ENCODE measurements around the gene ADAR. TPM values are rescaled to one million over a fixed set of nuclear protein-coding genes. Genes with fewer than 3 reads are reported as not detected.

The ADAR gene
- total and polyA plus RNA-seq, 4 experiments from 2014 or later = 64.4 to 247 (median 201) TPM

- ChIA-PET CTCF (ENCODE audit: partially characterized antibody) (no interaction called here), POLR2A (ENCODE audit: partially characterized antibody) (no interaction called here)
- no peak overlapping the region for H3K27ac ChIP-seq (ENCODE audit: low read depth, low read length)
- no peak overlapping the region for H3K4me3 ChIP-seq (ENCODE audit: low read length in 2 of 2)
- intact Hi-C loops (cut with micrococcal nuclease) = no loop called here
- Mint-ChIP-seq H3K27ac (no peak overlapping the region), H3K4me3 (no peak overlapping the region), H3K9me3 (no peaks in the 10 kb centered on the region), H3K4me1 (peaks cover 16 to 40% (median 27%) of the 10 kb centered on the region in 4 donors), H3K36me3 (peaks cover 3 to 9% of the 10 kb centered on the region in 2 donors), H3K27me3 (no peaks in the 10 kb centered on the region)
- H3K36me3 ChIP-seq (ENCODE audit: insufficient read depth, low read length) = no peaks in the 10 kb centered on the region
- peaks cover 23% of the 10 kb centered on the region for H3K4me1 ChIP-seq (ENCODE audit: insufficient read depth, low read length)
- H3K27me3 ChIP-seq (ENCODE audit: insufficient read depth, low read length) = no peaks in the 10 kb centered on the region
- DNase-seq = no peak
- H3K9me3 ChIP-seq (ENCODE audit: control insufficient read depth in 1 of 2, low read length in 2 of 2) = no peaks in the 10 kb centered on the region
Observed at GRCh38 chr1:154616659-154617345, 8.8 kb upstream of the ADAR start.

GRCh38 chr1:154615411-154615810, 7.4 kb upstream of the ADAR start:
- CTCF ChIA-PET (ENCODE audit: partially characterized antibody) = no interaction called here
- Mint-ChIP-seq H3K9me3 (no peaks in the 10 kb centered on the region), H3K4me1 (peaks cover 12 to 44% (median 29%) of the 10 kb centered on the region in 4 donors), H3K27me3 (no peaks in the 10 kb centered on the region), H3K36me3 (peaks cover 0 to 7% of the 10 kb centered on the region in 2 donors), H3K4me3 (no peak overlapping the region), H3K27ac (peak overlapping the region in 1 of 7 donors; percentile 29)
- intact Hi-C loops (cut with micrococcal nuclease) = no loop called here
- no peak overlapping the region for H3K27ac ChIP-seq (ENCODE audit: low read depth, low read length)
- peaks cover 22% of the 10 kb centered on the region for H3K4me1 ChIP-seq (ENCODE audit: insufficient read depth, low read length)
- no peak for DNase-seq
- POLR2A ChIA-PET (ENCODE audit: partially characterized antibody) = no interaction called here
- no peak overlapping the region for H3K4me3 ChIP-seq (ENCODE audit: low read length in 2 of 2)
- no peaks in the 10 kb centered on the region for H3K9me3 ChIP-seq (ENCODE audit: control insufficient read depth in 1 of 2, low read length in 2 of 2)
- H3K36me3 ChIP-seq (ENCODE audit: insufficient read depth, low read length) = no peaks in the 10 kb centered on the region
- H3K27me3 ChIP-seq (ENCODE audit: insufficient read depth, low read length) = no peaks in the 10 kb centered on the region

- Mint-ChIP-seq H3K36me3 (peaks cover 0 to 7% of the 10 kb centered on the region in 2 donors), H3K9me3 (no peaks in the 10 kb centered on the region), H3K4me3 (peak overlapping the region in 1 of 8 donors; percentile 14), H3K27ac (peak overlapping the region in 1 of 7 donors; percentile 29), H3K27me3 (no peaks in the 10 kb centered on the region), H3K4me1 (peaks cover 16 to 48% (median 33%) of the 10 kb centered on the region in 4 donors)
- no peak for DNase-seq
- Histone ChIP-seq H3K27ac (ENCODE audit: low read depth, low read length) (no peak overlapping the region), H3K36me3 (ENCODE audit: insufficient read depth, low read length) (no peaks in the 10 kb centered on the region), H3K4me3 (ENCODE audit: low read length in 2 of 2) (no peak overlapping the region), H3K4me1 (ENCODE audit: insufficient read depth, low read length) (peaks cover 25% of the 10 kb centered on the region), H3K27me3 (ENCODE audit: insufficient read depth, low read length) (no peaks in the 10 kb centered on the region), H3K9me3 (ENCODE audit: control insufficient read depth in 1 of 2, low read length in 2 of 2) (no peaks in the 10 kb centered on the region)
- POLR2A ChIA-PET (ENCODE audit: partially characterized antibody) = no interaction called here
- intact Hi-C loops (cut with micrococcal nuclease) = no loop called here
- CTCF ChIA-PET (ENCODE audit: partially characterized antibody) = interaction anchor here (0.6 kb wide), 1 partner anchor 72 kb away, joined by 3 read pairs; no protein-coding TSS in a partner anchor
Observed at GRCh38 chr1:154614901-154615300, 6.9 kb upstream of the ADAR start.

- no peaks in the 10 kb centered on the region for H3K36me3 ChIP-seq (ENCODE audit: insufficient read depth, low read length)
- ChIA-PET POLR2A (ENCODE audit: partially characterized antibody) (no interaction called here), CTCF (ENCODE audit: partially characterized antibody) (no interaction called here)
- no peaks in the 10 kb centered on the region for H3K9me3 Mint-ChIP-seq
- H3K36me3 Mint-ChIP-seq = peaks cover 0 to 9% of the 10 kb centered on the region in 2 donors
- peak overlapping the region in 2 of 7 donors; percentile 52 to 56 for H3K27ac Mint-ChIP-seq
- H3K27ac ChIP-seq (ENCODE audit: low read depth, low read length) = no peak overlapping the region
- peaks cover 25% of the 10 kb centered on the region for H3K4me1 ChIP-seq (ENCODE audit: insufficient read depth, low read length)
- H3K4me1 Mint-ChIP-seq = peaks cover 19 to 51% (median 35%) of the 10 kb centered on the region in 4 donors
- DNase-seq = no peak
- no peaks in the 10 kb centered on the region for H3K27me3 Mint-ChIP-seq
- intact Hi-C loops (cut with micrococcal nuclease) = no loop called here
- no peaks in the 10 kb centered on the region for H3K9me3 ChIP-seq (ENCODE audit: control insufficient read depth in 1 of 2, low read length in 2 of 2)
- no peak overlapping the region for H3K4me3 Mint-ChIP-seq
- no peaks in the 10 kb centered on the region for H3K27me3 ChIP-seq (ENCODE audit: insufficient read depth, low read length)
- H3K4me3 ChIP-seq (ENCODE audit: low read length in 2 of 2) = no peak overlapping the region
Observed at GRCh38 chr1:154614247-154614646, 6.3 kb upstream of the ADAR start.

GRCh38 chr1:154611150-154611862, 3.3 kb upstream of the ADAR start:
- no peak for DNase-seq
- POLR2A ChIA-PET (ENCODE audit: partially characterized antibody) = interaction anchor here (1.0 to 3.2 kb wide), 3 partner anchors 9 to 16 kb away, joined by 3 to 49 read pairs (median 4); no protein-coding TSS in a partner anchor
- peaks cover 29 to 74% (median 48%) of the 10 kb centered on the region in 4 donors for H3K4me1 Mint-ChIP-seq
- H3K27me3 ChIP-seq (ENCODE audit: insufficient read depth, low read length) = no peaks in the 10 kb centered on the region
- peak overlapping the region; percentile 30 to 93 (median 78) for H3K27ac Mint-ChIP-seq
- CTCF ChIA-PET (ENCODE audit: partially characterized antibody) = interaction anchor here (1.0 kb wide), 1 partner anchor 14 kb away, joined by 3 read pairs; no protein-coding TSS in a partner anchor
- H3K4me3 Mint-ChIP-seq = peak overlapping the region in 1 of 8 donors; percentile 2
- H3K36me3 ChIP-seq (ENCODE audit: insufficient read depth, low read length) = no peaks in the 10 kb centered on the region
- no peak overlapping the region for H3K27ac ChIP-seq (ENCODE audit: low read depth, low read length)
- no peaks in the 10 kb centered on the region for H3K9me3 ChIP-seq (ENCODE audit: control insufficient read depth in 1 of 2, low read length in 2 of 2)
- peaks cover 0 to 3% (median 0%) of the 10 kb centered on the region in 8 donors for H3K9me3 Mint-ChIP-seq
- intact Hi-C loops (cut with micrococcal nuclease) = no loop called here
- H3K36me3 Mint-ChIP-seq = peaks cover 3 to 20% of the 10 kb centered on the region in 2 donors
- no peak overlapping the region for H3K4me3 ChIP-seq (ENCODE audit: low read length in 2 of 2)
- peaks cover 33% of the 10 kb centered on the region for H3K4me1 ChIP-seq (ENCODE audit: insufficient read depth, low read length)
- H3K27me3 Mint-ChIP-seq = no peaks in the 10 kb centered on the region

GRCh38 chr1:154609398-154610380, 1.7 kb upstream of the ADAR start:
- no peaks in the 10 kb centered on the region for H3K27me3 ChIP-seq (ENCODE audit: insufficient read depth, low read length)
- Mint-ChIP-seq H3K9me3 (peaks cover 0 to 3% (median 0%) of the 10 kb centered on the region in 8 donors), H3K4me3 (peak overlapping the region; percentile 93 to 99 (median 98)), H3K36me3 (peaks cover 7 to 30% of the 10 kb centered on the region in 2 donors), H3K27ac (peak overlapping the region; percentile 93 to 100 (median 98)), H3K4me1 (peaks cover 38 to 76% (median 53%) of the 10 kb centered on the region in 4 donors), H3K27me3 (no peaks in the 10 kb centered on the region)
- CTCF ChIA-PET (ENCODE audit: partially characterized antibody) = interaction anchor here (1.0 to 2.5 kb wide), 5 partner anchors 10 to 269 kb away, joined by 3 to 8 read pairs (median 5); no protein-coding TSS in a partner anchor
- H3K4me1 ChIP-seq (ENCODE audit: insufficient read depth, low read length) = peaks cover 41% of the 10 kb centered on the region
- H3K9me3 ChIP-seq (ENCODE audit: control insufficient read depth in 1 of 2, low read length in 2 of 2) = no peaks in the 10 kb centered on the region
- H3K4me3 ChIP-seq (ENCODE audit: low read length in 2 of 2) = peak overlapping the region; percentile 34 to 94
- peak; percentile 60 to 91 (median 65) for DNase-seq
- H3K36me3 ChIP-seq (ENCODE audit: insufficient read depth, low read length) = no peaks in the 10 kb centered on the region
- peak overlapping the region; percentile 97 for H3K27ac ChIP-seq (ENCODE audit: low read depth, low read length)
- intact Hi-C loops (cut with micrococcal nuclease) = loop anchor here (1.0 to 5.0 kb wide), 4 partner anchors 19 to 939 kb away; partner anchors contain the start of genes IL6R, ILF2 and PMVK
- POLR2A ChIA-PET (ENCODE audit: partially characterized antibody) = interaction anchor here (0.8 to 3.2 kb wide), 13 partner anchors 8 to 1893 kb away, joined by 3 to 49 read pairs (median 4); partner anchors contain the start of genes PBXIP1 and PMVK
